H1 (cell line): ENCODE measurements around the gene MPP4. TPM values are rescaled to one million over a fixed set of nuclear protein-coding genes. Genes with fewer than 3 reads are reported as not detected.

Experiments used
- CTCF ChIA-PET: fragments of 300-600 bp; sonication (Branson Sonifier 250); formaldehyde crosslinking; loops from one replicate; lab custom pipeline; 2021; ENCODE audit not compliant: partially characterized antibody; lab: Charles Lee
- POLR2A ChIA-PET: fragments of 300-600 bp; sonication (Branson Sonifier 250); formaldehyde crosslinking; loops from one replicate; lab custom pipeline; 2021; ENCODE audit warnings: inconsistent platforms; ENCODE audit not compliant: partially characterized antibody; lab: Charles Lee
- DNase-seq, 2 experiments: peaks; one replicate each; pipeline versions ENCODE4 v3.0.0 to v3.0.0-alpha.2; 2010 to 2022; ENCODE audit warnings: low spot score in 2 of 2, low read depth in 1 of 2, mixed read lengths in 1 of 2
- FAIRE-seq: peaks from 2 replicates; lab custom pipeline; 2011; peaks lifted over from hg19 to GRCh38; lab: Jason Lieb, UNC
- H2AFZ ChIP-seq: 2 replicates; pipeline ENCODE4 v1.8.1; 2012; ENCODE audit warnings: low read length, inconsistent platforms
- H2AK5ac ChIP-seq: 2 replicates; pipeline ENCODE4 v1.6.1; 2013; ENCODE audit warnings: low read depth, low read length
- H2BK120ac ChIP-seq: replicated peaks from 2 replicates; pipeline ENCODE3; 2013; ENCODE audit warnings: low read depth, low read length, inconsistent platforms
- H2BK12ac ChIP-seq: 2 replicates; pipeline ENCODE4 v1.6.1; 2013; ENCODE audit warnings: low read depth, low read length
- H2BK15ac ChIP-seq: 2 replicates; pipeline ENCODE4 v1.6.1; 2013; ENCODE audit warnings: low read length
- H2BK20ac ChIP-seq: 2 replicates; pipeline ENCODE4 v1.6.1; 2013; ENCODE audit warnings: low read length
- H2BK5ac ChIP-seq: 2 replicates; pipeline ENCODE4 v1.6.1; 2013; ENCODE audit warnings: low read depth, low read length
- H3K14ac ChIP-seq: 2 replicates; pipeline ENCODE4 v1.6.1; 2013; ENCODE audit warnings: inconsistent platforms; ENCODE audit not compliant: insufficient read length
- H3K18ac ChIP-seq: 2 replicates; pipeline ENCODE4 v1.6.1; 2013; ENCODE audit warnings: low read length; ENCODE audit errors: extremely low read depth
- H3K23ac ChIP-seq: 2 replicates; pipeline ENCODE4 v1.6.1; 2013; ENCODE audit warnings: inconsistent platforms; ENCODE audit not compliant: insufficient read length
- H3K23me2 ChIP-seq: 2 replicates; pipeline ENCODE4 v1.6.1; 2013; ENCODE audit warnings: low read depth, low read length
- H3K27ac ChIP-seq: 2 replicates; pipeline ENCODE4 v1.6.1; 2011; ENCODE audit warnings: low read depth, low read length, inconsistent platforms
- H3K27me3 ChIP-seq, 4 experiments: replicated peaks in 1 of 4; 1 replicate in 1 of 4; 2 replicates in 3 of 4; pipeline versions ENCODE4 v1.6.1 to v1.8.1; 2011 to 2013; ENCODE audit warnings: low read length in 3 of 4, mild to moderate bottlenecking in 3 of 4, inconsistent platforms in 2 of 4, mixed read lengths in 2 of 4, moderate library complexity in 1 of 4; ENCODE audit not compliant: control insufficient read depth in 3 of 4, insufficient read depth in 3 of 4; ENCODE audit errors: extremely low read depth in 1 of 4
- H3K36me3 ChIP-seq, 4 experiments: 2 replicates each; pipeline versions ENCODE4 v1.6.1 to v1.8.1; 2011 to 2013; ENCODE audit warnings: mild to moderate bottlenecking in 4 of 4, low read length in 3 of 4, moderate library complexity in 2 of 4, control low read depth in 1 of 4, inconsistent platforms in 1 of 4; ENCODE audit not compliant: insufficient read depth in 4 of 4, control insufficient read depth in 2 of 4
- H3K4ac ChIP-seq: replicated peaks from 2 replicates; pipeline ENCODE3; 2013; ENCODE audit warnings: low read length, low read depth, mixed read lengths, inconsistent platforms; ENCODE audit not compliant: insufficient read length
- H3K4me1 ChIP-seq, 4 experiments: replicated peaks in 1 of 4; 1 replicate in 1 of 4; 2 replicates in 3 of 4; pipeline versions ENCODE4 v1.6.1 to v1.8.1; 2011 to 2013; ENCODE audit warnings: low read length in 3 of 4, inconsistent platforms in 2 of 4, mixed read lengths in 1 of 4; ENCODE audit not compliant: insufficient read depth in 4 of 4, control insufficient read depth in 3 of 4
- H3K4me2 ChIP-seq, 2 experiments: 2 replicates each; pipeline versions ENCODE4 v1.6.1 to v1.8.1; 2011 to 2013; ENCODE audit warnings: low read depth in 2 of 2, low read length in 2 of 2, control low read depth in 1 of 2, inconsistent platforms in 1 of 2, mild to moderate bottlenecking in 1 of 2; ENCODE audit not compliant: insufficient read depth in 1 of 2
- H3K4me3 ChIP-seq, 4 experiments: fragments of 200-600, 300-600 bp in 1 of 4; sonication (generic), shearing (Covaris generic), sonication (Bioruptor Twin) in 1 of 4; 2 replicates each; pipeline versions ENCODE4 v1.5.1 to v1.8.1; 2011 to 2016; ENCODE audit warnings: low read length in 4 of 4, low read depth in 3 of 4, control low read depth in 2 of 4, inconsistent platforms in 2 of 4, mild to moderate bottlenecking in 2 of 4, mixed read lengths in 1 of 4, moderate library complexity in 1 of 4; ENCODE audit not compliant: insufficient read depth in 2 of 4; ENCODE audit errors: extremely low read depth in 1 of 4
- H3K56ac ChIP-seq: replicated peaks from 2 replicates; pipeline ENCODE3; 2013; ENCODE audit warnings: low read depth, mild to moderate bottlenecking, mixed read lengths, low read length, inconsistent platforms; ENCODE audit not compliant: insufficient read length
- H3K79me1 ChIP-seq: 2 replicates; pipeline ENCODE4 v1.6.1; 2013; ENCODE audit warnings: low read depth, low read length, control low read depth
- H3K79me2 ChIP-seq, 2 experiments: 2 replicates each; pipeline versions ENCODE4 v1.6.1 to v1.8.1; 2012 to 2013; ENCODE audit warnings: low read length in 2 of 2, mild to moderate bottlenecking in 2 of 2, inconsistent platforms in 1 of 2; ENCODE audit not compliant: insufficient read depth in 2 of 2, control insufficient read depth in 1 of 2
- H3K9ac ChIP-seq, 4 experiments: replicated peaks in 1 of 4; 1 replicate in 1 of 4; 2 replicates in 3 of 4; pipeline versions ENCODE4 v1.6.1 to v1.8.1; 2011 to 2013; ENCODE audit warnings: low read depth in 3 of 4, low read length in 3 of 4, control low read depth in 2 of 4, mild to moderate bottlenecking in 2 of 4, moderate library complexity in 2 of 4, inconsistent platforms in 1 of 4; ENCODE audit errors: extremely low read depth in 1 of 4
- H3K9me3 ChIP-seq, 2 experiments: 2 replicates each; pipeline versions ENCODE4 v1.6.1 to v1.8.1; 2012 to 2013; ENCODE audit warnings: mild to moderate bottlenecking in 2 of 2, moderate library complexity in 2 of 2, control low read depth in 1 of 2, inconsistent platforms in 1 of 2, low read depth in 1 of 2, low read length in 1 of 2, mixed read lengths in 1 of 2; ENCODE audit not compliant: insufficient read depth in 2 of 2
- H4K20me1 ChIP-seq, 2 experiments: replicated peaks in 1 of 2; 2 replicates each; pipeline versions ENCODE3 to v1.8.1; 2011 to 2013; ENCODE audit warnings: inconsistent platforms in 2 of 2, low read length in 2 of 2, mild to moderate bottlenecking in 1 of 2; ENCODE audit not compliant: insufficient read depth in 2 of 2, control insufficient read depth in 1 of 2
- H4K5ac ChIP-seq: 2 replicates; pipeline ENCODE4 v1.6.1; 2013; ENCODE audit warnings: low read length, low read depth, mixed read lengths, inconsistent platforms; ENCODE audit not compliant: insufficient read length
- H4K8ac ChIP-seq: 2 replicates; pipeline ENCODE4 v1.8.0; 2013; ENCODE audit warnings: mild to moderate bottlenecking, moderate library complexity, low read length, inconsistent platforms; ENCODE audit not compliant: insufficient read depth; ENCODE audit errors: extremely low read depth
- H4K91ac ChIP-seq: replicated peaks from 2 replicates; pipeline ENCODE3; 2013; ENCODE audit warnings: low read length, mixed read lengths, inconsistent platforms; ENCODE audit not compliant: insufficient read length
- BCL11A ChIP-seq, 2 experiments: IDR thresholded peaks; one replicate each; pipeline ENCODE4 v1.6.1; 2011; ENCODE audit warnings: low read depth in 2 of 2, low read length in 2 of 2, mild to moderate bottlenecking in 2 of 2
- CEBPB ChIP-seq: IDR thresholded peaks from 2 replicates; pipeline ENCODE4 v1.6.1; 2012; ENCODE audit warnings: low read depth, low read length
- GABPA ChIP-seq: IDR thresholded peaks from 2 replicates; pipeline ENCODE4 v1.6.1; 2011; ENCODE audit warnings: mild to moderate bottlenecking, low read length, moderate library complexity, borderline replicate concordance; ENCODE audit not compliant: insufficient read depth
- NRF1 ChIP-seq: IDR thresholded peaks from 2 replicates; pipeline ENCODE4 v1.6.1; 2011; ENCODE audit warnings: mild to moderate bottlenecking, low read depth, low read length, improper control_type of control experiment
- PHF8 ChIP-seq: fragments of 200-600 bp; sonication (generic); conservative IDR thresholded peaks from 2 replicates; pipeline ENCODE4 v1.7.1; 2012; ENCODE audit warnings: low read depth, mild to moderate bottlenecking, inconsistent platforms, low read length, moderate library complexity
- RBBP5 ChIP-seq: IDR thresholded peaks from 2 replicates; pipeline ENCODE4 v1.7.1; 2012; ENCODE audit warnings: low read depth, mild to moderate bottlenecking, inconsistent platforms, low read length, moderate library complexity, borderline replicate concordance
- SP1 ChIP-seq: IDR thresholded peaks from 2 replicates; pipeline ENCODE4 v1.6.1; 2011; ENCODE audit warnings: low read depth, low read length
- TCF12 ChIP-seq: IDR thresholded peaks from 2 replicates; pipeline ENCODE4 v1.6.1; 2011; ENCODE audit warnings: low read depth, mild to moderate bottlenecking, low read length
- WGBS, 2 experiments: shearing (Covaris generic) in 1 of 2; methylation state at CpG; one replicate each; pipeline versions ENCODE4 v1.1.6 to v1.1.7; 2013 to 2015; ENCODE audit warnings: low lambda C conversion rate in 2 of 2, mixed read lengths in 2 of 2, inconsistent platforms in 1 of 2, low coverage in 1 of 2, missing lambda C conversion rate in 1 of 2; ENCODE audit not compliant: insufficient replicate concordance in 2 of 2, insufficient coverage in 1 of 2, insufficient read length in 1 of 2; ENCODE audit errors: extremely low coverage in 1 of 2, missing lambda C conversion rate in 1 of 2; 5-methylcytosine and 5-hydroxymethylcytosine counted together
- polyA plus RNA-seq, 7 experiments: library from polyadenylated mRNA; depleted of rRNA in 3 of 7; stranded (reverse) in 5 of 7; unstranded in 2 of 7; fragments of >200 nt in 5 of 7; fragments of 200-250 nt in 2 of 7; gene quantifications; 1 replicate in 5 of 7; 2 replicates in 1 of 7; 4 replicates in 1 of 7; pipeline versions ENCODE4 v1.2.1 to v1.2.3, GENCODE V29; 2011 to 2013; ENCODE audit warnings: missing spikeins in 2 of 7, mixed read lengths in 2 of 7
- total RNA-seq: library from RNA; stranded (reverse); fragmentation: NEBNext Ultra II Directional; extraction: Animal tissue kit (Norgen Biotek cat#: 25700); gene quantifications from 2 replicates; pipeline ENCODE4 v1.2.1, GENCODE V29; 2021
- TF ChIP-seq, protein P1 (sequence below): IDR thresholded peaks from 2 replicates; pipeline ENCODE4 v1.6.1; 2012; ENCODE audit warnings: low read length, inconsistent platforms

The MPP4 gene
- total and polyA plus RNA-seq, 2 of the 8 experiments (the other 6 are each of a cell fraction or from before 2014, with no cell fraction given) = not detected

GRCh38 chr2:201638326-201638725, 60.1 kb downstream of the MPP4 start:
- Histone ChIP-seq H3K4me3 (no peak overlapping the region), H2BK120ac (no peak overlapping the region), H2BK12ac (no peak overlapping the region), H3K27ac (no peak overlapping the region), H4K20me1 (no peaks in the 10 kb centered on the region), H3K23ac (no peak overlapping the region), H3K79me1 (no peaks in the 10 kb centered on the region), H4K8ac (no peak overlapping the region), H2AFZ (no peak overlapping the region), H3K27me3 (no peaks in the 10 kb centered on the region), H4K5ac (no peak overlapping the region), H3K4ac (no peak overlapping the region), H3K9ac (no peak overlapping the region), H3K23me2 (no peaks in the 10 kb centered on the region; the same call in 1 of the 2 replicates), H3K9me3 (no peaks in the 10 kb centered on the region), H3K36me3 (peaks cover 8 to 48% (median 35%) of the 10 kb centered on the region in 4 experiments), H2BK20ac (no peak overlapping the region), H3K4me2 (no peak overlapping the region), H4K91ac (no peak overlapping the region), H2AK5ac (no peak overlapping the region), H3K4me1 (no peaks in the 10 kb centered on the region), H3K56ac (no peak overlapping the region), H2BK15ac (no peak overlapping the region), H3K79me2 (peaks cover 0 to 28% of the 10 kb centered on the region in 2 experiments; a peak in 2 of 4 replicates), H3K18ac (no peak overlapping the region), H2BK5ac (no peak overlapping the region), H3K14ac (no peak overlapping the region)
- DNase-seq = no peak
- WGBS, 2 experiments = 88% methylated on average over 4 of the region's 4 CpGs; no CpG with 5 or more reads in 1 of the 2 experiments
- ChIA-PET POLR2A (interaction anchor here (0.6 kb wide), 1 partner anchor 15 kb away, joined by 4 read pairs; no protein-coding TSS in a partner anchor), CTCF (no interaction called here)
- TF ChIP-seq PHF8 (no peak), GABPA (no peak), TCF12 (no peak), SP1 (no peak), CEBPB (no peak), NRF1 (no peak), BCL11A (IDR thresholded peaks at IDR 0.05; ENCODE audit: low read depth in 2 of 2, low read length in 2 of 2) (no peak), RBBP5 (no peak)
- TF ChIP-seq, protein P1, sequence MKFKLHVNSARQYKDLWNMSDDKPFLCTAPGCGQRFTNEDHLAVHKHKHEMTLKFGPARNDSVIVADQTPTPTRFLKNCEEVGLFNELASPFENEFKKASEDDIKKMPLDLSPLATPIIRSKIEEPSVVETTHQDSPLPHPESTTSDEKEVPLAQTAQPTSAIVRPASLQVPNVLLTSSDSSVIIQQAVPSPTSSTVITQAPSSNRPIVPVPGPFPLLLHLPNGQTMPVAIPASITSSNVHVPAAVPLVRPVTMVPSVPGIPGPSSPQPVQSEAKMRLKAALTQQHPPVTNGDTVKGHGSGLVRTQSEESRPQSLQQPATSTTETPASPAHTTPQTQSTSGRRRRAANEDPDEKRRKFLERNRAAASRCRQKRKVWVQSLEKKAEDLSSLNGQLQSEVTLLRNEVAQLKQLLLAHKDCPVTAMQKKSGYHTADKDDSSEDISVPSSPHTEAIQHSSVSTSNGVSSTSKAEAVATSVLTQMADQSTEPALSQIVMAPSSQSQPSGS = no peak
- FAIRE-seq = no peak
